HCT116 (cell line): ENCODE data around the gene SERPINB6. TPM values are rescaled to one million over a fixed set of nuclear protein-coding genes. Genes with fewer than 3 reads are reported as not detected.

ENCODE experiments used
- ATAC-seq: fragments of 200-7000 bp; cut with Tn5 transposase; 2 replicates; pipeline ENCODE4 v1.9.1; 2020; ENCODE audit warnings: mild to moderate bottlenecking, moderate library complexity
- BruUV-seq: library from RNA; stranded (reverse); fragments of 400-500 nt; replicated peaks from 2 replicates; lab custom pipeline; 2021; lab: Mats Ljungman, UMichigan
- CTCF ChIA-PET: fragments of 300-600 bp; sonication (Branson Sonifier 250); formaldehyde crosslinking; loops from one replicate; lab custom pipeline; 2021; ENCODE audit warnings: antibody characterized with exemption; lab: Charles Lee
- POLR2A ChIA-PET: fragments of 300-600, 350-600 bp; sonication (Branson Sonifier 250); formaldehyde crosslinking; loops from one replicate; lab custom pipeline; 2021; ENCODE audit warnings: antibody characterized with exemption; lab: Charles Lee
- RAD21 ChIA-PET, 2 experiments: fragments of 300-600 bp; sonication (Branson Sonifier 250); formaldehyde crosslinking; loops; one replicate each; lab custom pipeline; 2023; ENCODE audit warnings: low total read pairs in 2 of 2; ENCODE audit not compliant: uncharacterized antibody in 2 of 2, unreplicated experiment in 2 of 2, low non-redundant PET in 1 of 2; lab: Charles Lee
- DNase-seq: peaks from one replicate; pipeline ENCODE4 v3.0.0-alpha.2; 2010; ENCODE audit warnings: low read depth, low spot score
- H2AFZ ChIP-seq: fragments of 200-600 bp; shearing (Covaris generic), sonication (generic); 2 replicates; pipeline ENCODE4 v1.6.1; 2017; ENCODE audit warnings: low read depth, mixed run types, mixed read lengths, antibody characterized with exemption, low read length; ENCODE audit not compliant: poor library complexity, severe bottlenecking
- H3K27ac ChIP-seq: 2 replicates; pipeline ENCODE4 v1.5.1; 2012; ENCODE audit warnings: low read depth, low read length
- H3K27me3 ChIP-seq: fragments of 200-600 bp; sonication (generic); 2 replicates; pipeline ENCODE4 v1.6.1; 2016; ENCODE audit warnings: mixed run types, low read length, mixed read lengths; ENCODE audit not compliant: insufficient read depth
- H3K36me3 ChIP-seq, 2 experiments: fragments of 200-500 bp in 1 of 2; fragments of 200-600 bp in 1 of 2; sonication (Bioruptor generic) in 1 of 2; sonication (generic) in 1 of 2; 2 replicates each; pipeline versions ENCODE4 v1.5.1 to v1.6.1; 2014 to 2016; ENCODE audit warnings: low read length in 2 of 2, inconsistent platforms in 1 of 2, mixed read lengths in 1 of 2, mixed run types in 1 of 2; ENCODE audit not compliant: insufficient read depth in 2 of 2, control insufficient read depth in 1 of 2
- H3K4me1 ChIP-seq, 2 experiments: fragments of 200-600 bp in 1 of 2; sonication (generic) in 1 of 2; 2 replicates each; pipeline versions ENCODE4 v1.5.1 to v1.6.1; 2012 to 2017; ENCODE audit warnings: low read length in 2 of 2, inconsistent platforms in 1 of 2, mild to moderate bottlenecking in 1 of 2, mixed read lengths in 1 of 2, mixed run types in 1 of 2, moderate library complexity in 1 of 2; ENCODE audit not compliant: insufficient read depth in 2 of 2, control insufficient read depth in 1 of 2
- H3K4me2 ChIP-seq: fragments of 200-600 bp; sonication (generic); 2 replicates; pipeline ENCODE4 v1.6.1; 2017; ENCODE audit warnings: mixed run types, low read length, mixed read lengths
- H3K4me3 ChIP-seq, 2 experiments: fragments of 200-600 bp in 1 of 2; sonication (generic) in 1 of 2; replicated peaks in 1 of 2; 2 replicates each; pipeline ENCODE4 v1.5.1; 2011 to 2016; ENCODE audit warnings: low read length in 2 of 2, control low read depth in 1 of 2, low read depth in 1 of 2, mild to moderate bottlenecking in 1 of 2, mixed read lengths in 1 of 2, mixed run types in 1 of 2
- H3K79me2 ChIP-seq: fragments of 200-600 bp; sonication (generic); 2 replicates; pipeline ENCODE4 v1.6.1; 2017; ENCODE audit warnings: mild to moderate bottlenecking, mixed run types, low read length, moderate library complexity, mixed read lengths; ENCODE audit not compliant: insufficient read depth
- H3K9ac ChIP-seq: fragments of 200-600 bp; sonication (generic); 2 replicates; pipeline ENCODE4 v1.6.1; 2016; ENCODE audit warnings: low read length, mixed read lengths
- H3K9me2 ChIP-seq: fragments of 200-600 bp; sonication (generic), shearing (Covaris generic); 2 replicates; pipeline ENCODE4 v1.6.1; 2017; ENCODE audit warnings: mixed run types, mild to moderate bottlenecking, moderate library complexity; ENCODE audit not compliant: insufficient read depth
- H3K9me3 ChIP-seq, 2 experiments: fragments of 200-500 bp in 1 of 2; fragments of 200-600 bp in 1 of 2; sonication (Bioruptor generic) in 1 of 2; sonication (generic) in 1 of 2; 2 replicates each; pipeline ENCODE4 v1.6.1; 2014 to 2017; ENCODE audit warnings: low read length in 2 of 2, mixed read lengths in 2 of 2, inconsistent platforms in 1 of 2, low read depth in 1 of 2, mild to moderate bottlenecking in 1 of 2, mixed run types in 1 of 2, moderate library complexity in 1 of 2; ENCODE audit not compliant: control insufficient read depth in 1 of 2, insufficient read depth in 1 of 2
- H4K20me1 ChIP-seq: fragments of 200-600 bp; sonication (generic), shearing (Covaris generic); 2 replicates; pipeline ENCODE4 v1.6.1; 2017; ENCODE audit warnings: mixed run types, mild to moderate bottlenecking, moderate library complexity; ENCODE audit not compliant: insufficient read depth
- ATF3 ChIP-seq: IDR thresholded peaks from 2 replicates; pipeline ENCODE4 v1.6.1; 2012
- CBX3 ChIP-seq: IDR thresholded peaks from 2 replicates; pipeline ENCODE4 v1.6.1; 2012; ENCODE audit warnings: low read depth
- CEBPB ChIP-seq: IDR thresholded peaks from 2 replicates; pipeline ENCODE4 v1.6.1; 2012; ENCODE audit warnings: low read depth
- EGR1 ChIP-seq: IDR thresholded peaks from 2 replicates; pipeline ENCODE4 v1.6.1; 2012; ENCODE audit warnings: low read depth
- EZH2 ChIP-seq: fragments of 200-600 bp; sonication (generic); IDR thresholded peaks from 2 replicates; pipeline ENCODE4 v1.6.1; 2017; ENCODE audit warnings: antibody characterized with exemption, mixed run types
- EZH2phosphoT487 ChIP-seq: fragments of 200-600 bp; IDR thresholded peaks from 2 replicates; pipeline ENCODE4 v1.6.1; 2018; ENCODE audit warnings: antibody characterized with exemption, borderline replicate concordance
- FOSL1 ChIP-seq: IDR thresholded peaks from 2 replicates; pipeline ENCODE4 v1.6.1; 2012; ENCODE audit warnings: low read depth
- POLR2A ChIP-seq: IDR thresholded peaks from 2 replicates; pipeline ENCODE4 v1.7.0; 2011; ENCODE audit warnings: borderline replicate concordance; ENCODE audit not compliant: insufficient read depth, insufficient read length; ENCODE audit errors: extremely low read depth
- POLR2AphosphoS5 ChIP-seq: IDR thresholded peaks from 2 replicates; pipeline ENCODE4 v1.6.1; 2011; ENCODE audit warnings: mild to moderate bottlenecking, low read depth, low read length, moderate library complexity
- RAD21 ChIP-seq: IDR thresholded peaks from 2 replicates; pipeline ENCODE4 v1.6.1; 2012; ENCODE audit warnings: low read depth, mild to moderate bottlenecking
- REST ChIP-seq: IDR thresholded peaks from 2 replicates; pipeline ENCODE4 v1.6.1; 2012; ENCODE audit warnings: low read depth
- SIN3A ChIP-seq: IDR thresholded peaks from 2 replicates; pipeline ENCODE4 v1.6.1; 2012; ENCODE audit warnings: low read depth
- SP1 ChIP-seq: IDR thresholded peaks from 2 replicates; pipeline ENCODE4 v1.6.1; 2012; ENCODE audit warnings: low read depth
- TCF7L2 ChIP-seq: IDR thresholded peaks from 2 replicates; pipeline ENCODE4 v1.7.0; 2011; ENCODE audit warnings: borderline replicate concordance, inconsistent platforms; ENCODE audit not compliant: insufficient read depth, insufficient read length; ENCODE audit errors: extremely low read depth
- YY1 ChIP-seq: IDR thresholded peaks from 2 replicates; pipeline ENCODE4 v1.6.1; 2011; ENCODE audit warnings: low read length, low read depth, moderate library complexity, mild to moderate bottlenecking; ENCODE audit not compliant: insufficient replicate concordance; ENCODE audit errors: extremely low read depth
- ZBTB33 ChIP-seq: IDR thresholded peaks from 2 replicates; pipeline ENCODE4 v1.6.1; 2011; ENCODE audit warnings: mild to moderate bottlenecking, low read length, moderate library complexity; ENCODE audit not compliant: insufficient replicate concordance; ENCODE audit errors: extremely low read depth
- ZFX ChIP-seq: fragments of 450-650 bp; IDR thresholded peaks from 2 replicates; pipeline ENCODE4 v1.6.1; 2017
- intact Hi-C: fragments of 100-400 bp; cut with micrococcal nuclease; formaldehyde crosslinking; loops from 2 replicates; pipeline ENCODE4 v1.10.0; 2022
- total RNA-seq: library from RNA; stranded (reverse); gene quantifications from one replicate; pipeline ENCODE4 v1.2.1, GENCODE V29; 2021; ENCODE audit not compliant: unreplicated experiment

SERPINB6 gene
- total RNA-seq, 1 experiment from 2014 or later = 103 TPM

- TF ChIP-seq CBX3 = no peak
- no peak for TF ChIP-seq CEBPB
- TF ChIP-seq SIN3A = no peak
- no peak for TF ChIP-seq ATF3
- no peak for TF ChIP-seq POLR2AphosphoS5
Measured at GRCh38 chr6:3001146-3001772, 29.9 kb upstream of the SERPINB6 start (continued).

GRCh38 chr6:2999618-3000557 is 28.5 kb upstream of the SERPINB6 start, which contains the start of gene NQO2:
Gene NQO2 (plus strand): TSS chr6:2999894. CDS start chr6:3006553, 6,659 bp downstream.
- H3K9me2 ChIP-seq = no peaks in the 10 kb centered on the region
- H3K4me2 ChIP-seq = peak within 1 kb of the TSS; percentile 96
- H3K27me3 ChIP-seq = no peaks in the 10 kb centered on the region
- peak; percentile 86 for ATAC-seq
- RAD21 ChIA-PET = interaction anchor here (0.6 to 1.0 kb wide), 3 partner anchors 54 to 262 kb away, joined by 3 to 4 read pairs (median 4); no protein-coding TSS in a partner anchor
- CTCF ChIA-PET = interaction anchor here (0.6 to 2.3 kb wide), 11 partner anchors 9 to 209 kb away, joined by 3 to 15 read pairs (median 4); partner anchors contain the start of gene BPHL
- H2AFZ ChIP-seq = peak within 1 kb of the TSS; percentile 48
- POLR2A ChIA-PET = interaction anchor here (0.6 to 3.6 kb wide), 15 partner anchors 10 to 210 kb away, joined by 3 to 21 read pairs (median 6); partner anchors contain the start of genes RIPK1 and SERPINB1
- H3K4me1 ChIP-seq = peaks cover 18 to 26% of the 10 kb centered on the region in 2 experiments
- peak; percentile 71 for DNase-seq
- H3K36me3 ChIP-seq = peaks cover 0 to 7% of the 10 kb centered on the region in 2 experiments; a peak in 2 of 4 replicates
- no peaks in the 10 kb centered on the region for H3K9me3 ChIP-seq
- H3K79me2 ChIP-seq = peaks cover 30% of the 10 kb centered on the region
- H3K27ac ChIP-seq = peak within 1 kb of the TSS; percentile 81
- TSS peak; percentile 62 for BruUV-seq
- intact Hi-C loops = loop anchor here (1.0 to 5.0 kb wide), 4 partner anchors 55 to 252 kb away; partner anchors contain the start of gene BPHL
- peak within 1 kb of the TSS; percentile 70 to 94 for H3K4me3 ChIP-seq
- H3K9ac ChIP-seq = peak within 1 kb of the TSS; percentile 91
- H4K20me1 ChIP-seq = no peaks in the 10 kb centered on the region
- TF ChIP-seq POLR2A = peak; percentile 76
- TF ChIP-seq ZBTB33 = no peak
- peak; percentile 68; the same call in 1 of the 2 replicates for TF ChIP-seq EGR1
- TF ChIP-seq CEBPB = no peak
- TF ChIP-seq CBX3 = no peak
- no peak for TF ChIP-seq REST
- TF ChIP-seq SIN3A = peak; percentile 95
- no peak for TF ChIP-seq EZH2phosphoT487
- peak; percentile 13 for TF ChIP-seq TCF7L2
- TF ChIP-seq RAD21 = no peak
- peak; percentile 33; the same call in 1 of the 2 replicates for TF ChIP-seq SP1
- TF ChIP-seq ZFX = peak; percentile 58
- TF ChIP-seq FOSL1 = no peak
- TF ChIP-seq YY1 = no peak
- TF ChIP-seq EZH2 = no peak
